ENCODE data around the gene FIGN. TPM values are rescaled to one million over a fixed set of nuclear protein-coding genes. Genes with fewer than 3 reads are reported as not detected.

FIGN gene
- total and polyA plus RNA-seq, 4 donors: 1.1 to 7.8 (median 5.1) TPM

DNA sequence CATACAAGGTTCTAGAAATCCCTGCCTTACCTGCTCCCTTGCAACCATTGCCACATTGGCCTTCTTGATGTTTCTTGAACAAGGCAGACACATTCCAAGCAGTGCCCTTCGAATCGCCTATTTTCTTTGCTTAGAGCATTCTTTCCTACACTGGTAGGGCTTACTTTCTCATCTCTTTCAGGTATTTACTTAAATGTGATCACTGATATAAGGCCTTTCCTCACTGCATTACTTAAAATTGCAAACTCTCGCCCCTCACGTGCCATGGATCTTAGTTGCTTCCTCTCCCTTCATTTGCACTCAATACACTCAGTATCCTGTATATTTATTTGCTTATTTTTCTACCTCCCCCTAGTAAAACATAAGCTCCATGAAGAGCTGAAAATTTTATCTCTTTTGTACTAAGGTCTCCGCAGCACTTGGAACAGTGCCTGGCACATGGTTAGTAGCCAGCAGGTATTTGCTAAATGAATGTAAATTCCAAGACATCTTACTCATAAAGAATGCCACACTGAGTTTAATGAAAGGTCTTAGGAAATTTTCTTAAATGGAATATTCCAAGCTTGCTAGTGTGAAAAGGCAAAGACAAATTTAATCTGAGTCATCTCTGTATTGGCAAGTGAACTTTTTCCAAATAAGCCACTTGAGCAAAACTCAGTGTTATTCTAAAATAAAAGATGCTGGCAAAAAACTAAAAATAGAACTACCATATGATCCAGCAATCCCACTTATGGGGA lies 42.4 kb upstream of the FIGN start:
- Histone ChIP-seq H3K27me3 (ENCODE audit: control insufficient read depth in 4 of 4, insufficient read depth in 4 of 4, low read length in 3 of 4) (no peaks in the 10 kb centered on the region), H3K27ac (ENCODE audit: low read depth in 1 of 2, low read length in 2 of 2) (no peak overlapping the region), H3K4me3 (ENCODE audit: low read depth in 1 of 3, low read length in 3 of 3) (no peak overlapping the region), H3K4me1 (ENCODE audit: control insufficient read depth in 4 of 4, insufficient read depth in 4 of 4, low read length in 3 of 4) (peaks cover 0 to 14% (median 4%) of the 10 kb centered on the region in 4 donors), H3K9me3 (ENCODE audit: control insufficient read depth in 4 of 4, low read length in 3 of 4) (no peaks in the 10 kb centered on the region), H3K9ac (ENCODE audit: low read depth in 1 of 2, low read length in 2 of 2) (no peak overlapping the region), H3K36me3 (ENCODE audit: control insufficient read depth in 4 of 4, insufficient read depth in 3 of 4, low read depth in 1 of 4, low read length in 3 of 4) (no peaks in the 10 kb centered on the region)
- no peak for DNase-seq (ENCODE audit: low spot score)
- TF ChIP-seq FOXA1 (IDR thresholded peaks at IDR 0.05): no peak
- TF ChIP-seq RAD21 (IDR thresholded peaks at IDR 0.05): no peak
- TF ChIP-seq EGR1 (IDR thresholded peaks at IDR 0.05; ENCODE audit: low read depth in 2 of 2): no peak
- TF ChIP-seq YY1 (IDR thresholded peaks at IDR 0.05): no peak
- no peak for TF ChIP-seq JUND (IDR thresholded peaks at IDR 0.05)
- TF ChIP-seq, protein P1, sequence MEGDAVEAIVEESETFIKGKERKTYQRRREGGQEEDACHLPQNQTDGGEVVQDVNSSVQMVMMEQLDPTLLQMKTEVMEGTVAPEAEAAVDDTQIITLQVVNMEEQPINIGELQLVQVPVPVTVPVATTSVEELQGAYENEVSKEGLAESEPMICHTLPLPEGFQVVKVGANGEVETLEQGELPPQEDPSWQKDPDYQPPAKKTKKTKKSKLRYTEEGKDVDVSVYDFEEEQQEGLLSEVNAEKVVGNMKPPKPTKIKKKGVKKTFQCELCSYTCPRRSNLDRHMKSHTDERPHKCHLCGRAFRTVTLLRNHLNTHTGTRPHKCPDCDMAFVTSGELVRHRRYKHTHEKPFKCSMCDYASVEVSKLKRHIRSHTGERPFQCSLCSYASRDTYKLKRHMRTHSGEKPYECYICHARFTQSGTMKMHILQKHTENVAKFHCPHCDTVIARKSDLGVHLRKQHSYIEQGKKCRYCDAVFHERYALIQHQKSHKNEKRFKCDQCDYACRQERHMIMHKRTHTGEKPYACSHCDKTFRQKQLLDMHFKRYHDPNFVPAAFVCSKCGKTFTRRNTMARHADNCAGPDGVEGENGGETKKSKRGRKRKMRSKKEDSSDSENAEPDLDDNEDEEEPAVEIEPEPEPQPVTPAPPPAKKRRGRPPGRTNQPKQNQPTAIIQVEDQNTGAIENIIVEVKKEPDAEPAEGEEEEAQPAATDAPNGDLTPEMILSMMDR (IDR thresholded peaks at IDR 0.05; ENCODE audit: low read depth, low read length, missing input control): no peak
- 84% methylated on average over 5 of the region's 5 CpGs for WGBS

GRCh38 chr2:163775304-163775703 lies 39.5 kb upstream of the FIGN start:
- Histone ChIP-seq H3K9me3 (ENCODE audit: control insufficient read depth in 4 of 4, low read length in 3 of 4) (no peaks in the 10 kb centered on the region), H3K36me3 (ENCODE audit: control insufficient read depth in 4 of 4, insufficient read depth in 3 of 4, low read depth in 1 of 4, low read length in 3 of 4) (no peaks in the 10 kb centered on the region), H3K27me3 (ENCODE audit: control insufficient read depth in 4 of 4, insufficient read depth in 4 of 4, low read length in 3 of 4) (no peaks in the 10 kb centered on the region), H3K4me3 (ENCODE audit: low read depth in 1 of 3, low read length in 3 of 3) (no peak overlapping the region), H3K4me1 (ENCODE audit: control insufficient read depth in 4 of 4, insufficient read depth in 4 of 4, low read length in 3 of 4) (peaks cover 2 to 12% (median 5%) of the 10 kb centered on the region in 4 donors), H3K27ac (ENCODE audit: low read depth in 1 of 2, low read length in 2 of 2) (no peak overlapping the region), H3K9ac (ENCODE audit: low read depth in 1 of 2, low read length in 2 of 2) (no peak overlapping the region)
- WGBS: 82% methylated on average over 1 of the region's 1 CpG
- TF ChIP-seq GABPA (IDR thresholded peaks at IDR 0.05 in 1 of 2, conservative IDR thresholded peaks at IDR 0.05 in 1 of 2): no peak
- no peak for DNase-seq (ENCODE audit: low spot score)

DNA sequence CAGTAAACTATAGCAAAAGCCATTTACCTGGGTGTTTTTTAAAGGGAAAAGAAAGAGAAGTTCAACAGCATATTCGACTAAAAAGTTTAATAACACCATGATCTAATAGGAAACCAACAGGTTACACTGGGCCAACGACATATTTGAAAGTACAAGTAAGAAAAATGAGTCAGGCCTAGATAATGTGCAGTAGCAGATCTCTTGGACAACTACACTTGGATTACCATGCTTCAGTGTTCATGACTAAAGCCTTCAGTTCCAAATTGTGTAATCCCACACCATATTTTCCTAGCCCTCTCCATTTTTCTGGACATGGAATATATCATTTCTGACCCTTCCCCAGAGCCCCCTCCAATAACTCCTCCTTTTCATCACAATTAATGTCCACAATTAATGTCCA lies 39.1 kb upstream of the FIGN start:
- Histone ChIP-seq H3K9me3 (ENCODE audit: control insufficient read depth in 4 of 4, low read length in 3 of 4) (no peaks in the 10 kb centered on the region), H3K36me3 (ENCODE audit: control insufficient read depth in 4 of 4, insufficient read depth in 3 of 4, low read depth in 1 of 4, low read length in 3 of 4) (no peaks in the 10 kb centered on the region), H3K27ac (ENCODE audit: low read depth in 1 of 2, low read length in 2 of 2) (no peak overlapping the region), H3K4me3 (ENCODE audit: low read depth in 1 of 3, low read length in 3 of 3) (no peak overlapping the region), H3K9ac (ENCODE audit: low read depth in 1 of 2, low read length in 2 of 2) (no peak overlapping the region), H3K4me1 (ENCODE audit: control insufficient read depth in 4 of 4, insufficient read depth in 4 of 4, low read length in 3 of 4) (peaks cover 2 to 10% (median 3%) of the 10 kb centered on the region in 4 donors), H3K27me3 (ENCODE audit: control insufficient read depth in 4 of 4, insufficient read depth in 4 of 4, low read length in 3 of 4) (no peaks in the 10 kb centered on the region)
- WGBS: 83% methylated on average over 2 of the region's 2 CpGs
- DNase-seq (ENCODE audit: low spot score): no peak
- TF ChIP-seq SP1 (IDR thresholded peaks at IDR 0.05) (no peak), JUND (IDR thresholded peaks at IDR 0.05) (no peak), RXRA (IDR thresholded peaks at IDR 0.05) (no peak), TAF1 (conservative IDR thresholded peaks at IDR 0.05) (no peak), EGR1 (IDR thresholded peaks at IDR 0.05; ENCODE audit: low read depth in 2 of 2) (no peak), ZBTB33 (IDR thresholded peaks at IDR 0.05) (no peak), RAD21 (IDR thresholded peaks at IDR 0.05) (no peak), GABPA (IDR thresholded peaks at IDR 0.05 in 1 of 2, conservative IDR thresholded peaks at IDR 0.05 in 1 of 2) (no peak), YY1 (IDR thresholded peaks at IDR 0.05) (no peak), FOXA2 (IDR thresholded peaks at IDR 0.05) (no peak), ATF3 (IDR thresholded peaks at IDR 0.05) (no peak), HNF4A (conservative IDR thresholded peaks at IDR 0.05) (no peak), FOXA1 (IDR thresholded peaks at IDR 0.05) (no peak), NR2F2 (IDR thresholded peaks at IDR 0.05) (no peak)
- TF ChIP-seq, protein P2, sequence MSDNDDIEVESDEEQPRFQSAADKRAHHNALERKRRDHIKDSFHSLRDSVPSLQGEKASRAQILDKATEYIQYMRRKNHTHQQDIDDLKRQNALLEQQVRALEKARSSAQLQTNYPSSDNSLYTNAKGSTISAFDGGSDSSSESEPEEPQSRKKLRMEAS (IDR thresholded peaks at IDR 0.05): no peak
- TF ChIP-seq, protein P3, sequence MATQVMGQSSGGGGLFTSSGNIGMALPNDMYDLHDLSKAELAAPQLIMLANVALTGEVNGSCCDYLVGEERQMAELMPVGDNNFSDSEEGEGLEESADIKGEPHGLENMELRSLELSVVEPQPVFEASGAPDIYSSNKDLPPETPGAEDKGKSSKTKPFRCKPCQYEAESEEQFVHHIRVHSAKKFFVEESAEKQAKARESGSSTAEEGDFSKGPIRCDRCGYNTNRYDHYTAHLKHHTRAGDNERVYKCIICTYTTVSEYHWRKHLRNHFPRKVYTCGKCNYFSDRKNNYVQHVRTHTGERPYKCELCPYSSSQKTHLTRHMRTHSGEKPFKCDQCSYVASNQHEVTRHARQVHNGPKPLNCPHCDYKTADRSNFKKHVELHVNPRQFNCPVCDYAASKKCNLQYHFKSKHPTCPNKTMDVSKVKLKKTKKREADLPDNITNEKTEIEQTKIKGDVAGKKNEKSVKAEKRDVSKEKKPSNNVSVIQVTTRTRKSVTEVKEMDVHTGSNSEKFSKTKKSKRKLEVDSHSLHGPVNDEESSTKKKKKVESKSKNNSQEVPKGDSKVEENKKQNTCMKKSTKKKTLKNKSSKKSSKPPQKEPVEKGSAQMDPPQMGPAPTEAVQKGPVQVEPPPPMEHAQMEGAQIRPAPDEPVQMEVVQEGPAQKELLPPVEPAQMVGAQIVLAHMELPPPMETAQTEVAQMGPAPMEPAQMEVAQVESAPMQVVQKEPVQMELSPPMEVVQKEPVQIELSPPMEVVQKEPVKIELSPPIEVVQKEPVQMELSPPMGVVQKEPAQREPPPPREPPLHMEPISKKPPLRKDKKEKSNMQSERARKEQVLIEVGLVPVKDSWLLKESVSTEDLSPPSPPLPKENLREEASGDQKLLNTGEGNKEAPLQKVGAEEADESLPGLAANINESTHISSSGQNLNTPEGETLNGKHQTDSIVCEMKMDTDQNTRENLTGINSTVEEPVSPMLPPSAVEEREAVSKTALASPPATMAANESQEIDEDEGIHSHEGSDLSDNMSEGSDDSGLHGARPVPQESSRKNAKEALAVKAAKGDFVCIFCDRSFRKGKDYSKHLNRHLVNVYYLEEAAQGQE (IDR thresholded peaks at IDR 0.05): no peak
- TF ChIP-seq, protein P1 (IDR thresholded peaks at IDR 0.05; ENCODE audit: low read depth, low read length, missing input control): no peak

All from liver (tissue), 9 donors.